H9 (cell line): ENCODE data around the gene MALSU1. TPM values are rescaled to one million over a fixed set of nuclear protein-coding genes. Genes with fewer than 3 reads are reported as not detected.

Source experiments
- DNase-seq: peaks from one replicate; pipeline ENCODE4 v3.0.0-alpha.2; 2017
- H2AFZ ChIP-seq: one replicate; pipeline ENCODE4 v1.6.1; 2013; ENCODE audit warnings: mild to moderate bottlenecking, low read length, control low read depth, moderate library complexity
- H2AK5ac ChIP-seq: 2 replicates; pipeline ENCODE4 v1.6.1; 2013; ENCODE audit warnings: low read length, control low read depth, mixed read lengths; ENCODE audit not compliant: insufficient read length
- H2BK120ac ChIP-seq: one replicate; pipeline ENCODE4 v1.6.1; 2013; ENCODE audit warnings: low read depth, mild to moderate bottlenecking, low read length, control low read depth, inconsistent platforms; ENCODE audit not compliant: poor library complexity, severe bottlenecking
- H2BK12ac ChIP-seq: 2 replicates; pipeline ENCODE4 v1.6.1; 2013; ENCODE audit warnings: low read length, control low read depth, mixed read lengths, low read depth; ENCODE audit not compliant: insufficient read length
- H2BK15ac ChIP-seq: 2 replicates; pipeline ENCODE4 v1.6.1; 2013; ENCODE audit warnings: low read depth, low read length, control low read depth
- H2BK20ac ChIP-seq: one replicate; pipeline ENCODE4 v1.6.1; 2013; ENCODE audit warnings: low read depth, mild to moderate bottlenecking, low read length, control low read depth, inconsistent platforms; ENCODE audit not compliant: poor library complexity, severe bottlenecking
- H2BK5ac ChIP-seq: 2 replicates; pipeline ENCODE4 v1.6.1; 2013; ENCODE audit warnings: low read length, control low read depth, mixed read lengths; ENCODE audit not compliant: insufficient read length
- H3K14ac ChIP-seq: 2 replicates; pipeline ENCODE4 v1.6.1; 2013; ENCODE audit warnings: low read length, control low read depth; ENCODE audit not compliant: insufficient read depth
- H3K18ac ChIP-seq: 2 replicates; pipeline ENCODE4 v1.6.1; 2013; ENCODE audit warnings: low read depth, mild to moderate bottlenecking, mixed read lengths, low read length, control low read depth; ENCODE audit not compliant: insufficient read length
- H3K23ac ChIP-seq: 2 replicates; pipeline ENCODE4 v1.6.1; 2013; ENCODE audit warnings: low read length, control low read depth, mixed read lengths, low read depth; ENCODE audit not compliant: insufficient read length
- H3K23me2 ChIP-seq: 2 replicates; pipeline ENCODE4 v1.6.1; 2013; ENCODE audit warnings: low read depth, mild to moderate bottlenecking, mixed read lengths, low read length, control low read depth; ENCODE audit not compliant: insufficient read length, poor library complexity, severe bottlenecking
- H3K27ac ChIP-seq: 2 replicates; pipeline ENCODE4 v1.5.1; 2013; ENCODE audit warnings: low read length, control low read depth, mixed read lengths, low read depth; ENCODE audit not compliant: insufficient read length
- H3K27me3 ChIP-seq: 2 replicates; pipeline ENCODE4 v1.6.1; 2013; ENCODE audit warnings: low read length, control low read depth, inconsistent platforms; ENCODE audit not compliant: insufficient read depth
- H3K4ac ChIP-seq: 2 replicates; pipeline ENCODE4 v1.6.1; 2013; ENCODE audit warnings: low read depth, mild to moderate bottlenecking, control low read depth, inconsistent platforms, low read length, moderate library complexity
- H3K4me1 ChIP-seq: 2 replicates; pipeline ENCODE4 v1.6.1; 2013; ENCODE audit warnings: low read length, control low read depth, inconsistent platforms; ENCODE audit not compliant: insufficient read depth
- H3K4me2 ChIP-seq: 2 replicates; pipeline ENCODE4 v1.6.1; 2013; ENCODE audit warnings: low read length, control low read depth, mixed read lengths; ENCODE audit not compliant: insufficient read length, insufficient read depth
- H3K56ac ChIP-seq: 2 replicates; pipeline ENCODE4 v1.6.1; 2013; ENCODE audit warnings: low read depth, mild to moderate bottlenecking, mixed read lengths, low read length, control low read depth; ENCODE audit not compliant: insufficient read length
- H3K79me1 ChIP-seq: 2 replicates; pipeline ENCODE4 v1.6.1; 2013; ENCODE audit warnings: low read depth, mild to moderate bottlenecking, moderate library complexity, low read length, control low read depth, inconsistent platforms; ENCODE audit not compliant: insufficient read depth, poor library complexity, severe bottlenecking
- H3K79me2 ChIP-seq: 2 replicates; pipeline ENCODE4 v1.6.1; 2013; ENCODE audit warnings: low read length, control low read depth, inconsistent platforms; ENCODE audit not compliant: insufficient read depth
- H3K9ac ChIP-seq: 2 replicates; pipeline ENCODE4 v1.6.1; 2013; ENCODE audit warnings: low read length, control low read depth, mixed read lengths; ENCODE audit not compliant: insufficient read length; ENCODE audit errors: extremely low read depth
- H3K9me3 ChIP-seq: one replicate; pipeline ENCODE4 v1.6.1; 2013; ENCODE audit warnings: low read depth, low read length, inconsistent platforms; ENCODE audit not compliant: control insufficient read depth
- H3T11ph ChIP-seq: one replicate; pipeline ENCODE4 v1.6.1; 2013; ENCODE audit warnings: mild to moderate bottlenecking, low read length, control low read depth, inconsistent platforms
- H4K20me1 ChIP-seq: one replicate; pipeline ENCODE4 v1.6.1; 2013; ENCODE audit not compliant: control insufficient read depth, insufficient read length, insufficient read depth
- H4K5ac ChIP-seq: 2 replicates; pipeline ENCODE4 v1.6.1; 2013; ENCODE audit warnings: low read depth, mild to moderate bottlenecking, mixed read lengths, low read length, control low read depth; ENCODE audit not compliant: insufficient read length
- H4K8ac ChIP-seq: replicated peaks from 2 replicates; pipeline ENCODE4 v1.6.1; 2013; ENCODE audit warnings: low read length, control low read depth, mixed read lengths, low read depth; ENCODE audit not compliant: insufficient read length
- H4K91ac ChIP-seq: 2 replicates; pipeline ENCODE4 v1.6.1; 2013; ENCODE audit warnings: low read depth, mild to moderate bottlenecking, moderate library complexity, mixed read lengths, low read length, control low read depth; ENCODE audit not compliant: insufficient read length
- H3K27ac Mint-ChIP-seq, 3 experiments: 2 replicates in 2 of 3; 3 replicates in 1 of 3; pipeline ENCODE4 v1.8.0; 2020 to 2021; ENCODE audit warnings: mixed read lengths in 3 of 3, mild to moderate bottlenecking in 1 of 3, moderate library complexity in 1 of 3
- H3K27me3 Mint-ChIP-seq: 2 replicates; pipeline ENCODE4 v1.8.0; 2021; ENCODE audit warnings: low read depth, mild to moderate bottlenecking, moderate library complexity, mixed read lengths
- H3K36me3 Mint-ChIP-seq, 3 experiments: 2 replicates in 2 of 3; 3 replicates in 1 of 3; pipeline ENCODE4 v1.8.0; 2020 to 2021; ENCODE audit warnings: low read depth in 3 of 3, mixed read lengths in 3 of 3; ENCODE audit not compliant: insufficient read depth in 1 of 3
- H3K4me1 Mint-ChIP-seq, 2 experiments: 2 replicates each; pipeline ENCODE4 v1.8.0; 2020; ENCODE audit warnings: mixed read lengths in 2 of 2
- H3K4me3 Mint-ChIP-seq, 2 experiments: 2 replicates in 1 of 2; 3 replicates in 1 of 2; pipeline ENCODE4 v1.8.0; 2020 to 2021; ENCODE audit warnings: mild to moderate bottlenecking in 2 of 2, mixed read lengths in 2 of 2, moderate library complexity in 1 of 2
- H3K9me3 Mint-ChIP-seq, 2 experiments: 2 replicates in 1 of 2; 3 replicates in 1 of 2; pipeline ENCODE4 v1.8.0; 2020; ENCODE audit warnings: mild to moderate bottlenecking in 2 of 2, mixed read lengths in 2 of 2, moderate library complexity in 1 of 2
- total RNA-seq: library from RNA; stranded (reverse); gene quantifications from 2 replicates; pipeline ENCODE4 v1.2.1, GENCODE V29; 2021
- TF ChIP-seq, protein P1 (sequence below): fragments of 200-600 bp; sonication (generic); conservative IDR thresholded peaks from 3 replicates; pipeline ENCODE4 v1.8.0; 2021; ENCODE audit warnings: antibody characterized with exemption, mild to moderate bottlenecking

The MALSU1 gene
- total RNA-seq, 1 experiment from 2014 or later: 83.4 TPM

DNA sequence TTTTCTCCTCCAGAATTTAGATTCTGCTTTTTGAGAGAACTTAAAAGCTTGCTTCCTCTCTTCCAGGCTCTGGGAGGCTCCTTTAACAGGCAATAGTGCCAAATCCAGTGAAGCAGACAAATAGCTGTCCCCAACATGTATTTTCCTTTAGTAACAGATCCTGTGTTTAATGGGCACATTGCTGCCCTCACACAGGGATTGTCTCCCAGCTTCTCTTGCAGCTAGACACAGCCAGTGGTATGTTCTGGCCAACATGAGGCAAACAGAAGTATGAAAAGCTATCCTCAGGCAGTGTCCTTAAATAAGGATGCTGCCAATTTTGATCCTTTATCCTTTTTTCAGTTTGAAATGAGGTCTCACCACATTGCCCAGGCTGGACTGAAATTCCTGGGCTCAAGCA, 38.2 kb downstream of the MALSU1 start:
- Histone ChIP-seq H2AFZ (no peak overlapping the region), H3K23me2 (no peaks in the 10 kb centered on the region), H3K23ac (no peak overlapping the region), H2BK20ac (no peak overlapping the region), H4K8ac (no peak overlapping the region), H3K56ac (no peak overlapping the region), H3K4me2 (no peak overlapping the region), H3K79me1 (no peaks in the 10 kb centered on the region), H2BK12ac (no peak overlapping the region), H2AK5ac (no peak overlapping the region), H3K4ac (no peak overlapping the region), H2BK120ac (no peak overlapping the region), H3K79me2 (no peaks in the 10 kb centered on the region), H3K14ac (no peak overlapping the region), H3K4me1 (no peaks in the 10 kb centered on the region), H3K27ac (no peak overlapping the region), H2BK15ac (no peak overlapping the region), H3K9me3 (no peaks in the 10 kb centered on the region), H4K91ac (no peak overlapping the region), H3T11ph (no peak overlapping the region), H3K9ac (no peak overlapping the region), H4K5ac (no peak overlapping the region), H2BK5ac (no peak overlapping the region), H4K20me1 (no peaks in the 10 kb centered on the region), H3K18ac (no peak overlapping the region), H3K27me3 (no peaks in the 10 kb centered on the region)
- Mint-ChIP-seq H3K4me1 (peaks cover 0 to 3% of the 10 kb centered on the region in 2 experiments; a peak in 1 of 4 replicates), H3K9me3 (no peaks in the 10 kb centered on the region), H3K27ac (peak overlapping the region in 1 of 3 experiments; percentile 80; a peak in 1 of 7 replicates), H3K27me3 (no peaks in the 10 kb centered on the region), H3K4me3 (no peak overlapping the region), H3K36me3 (peaks cover 63 to 98% (median 95%) of the 10 kb centered on the region in 3 experiments; a peak in 6 of 7 replicates)
- TF ChIP-seq, protein P1, sequence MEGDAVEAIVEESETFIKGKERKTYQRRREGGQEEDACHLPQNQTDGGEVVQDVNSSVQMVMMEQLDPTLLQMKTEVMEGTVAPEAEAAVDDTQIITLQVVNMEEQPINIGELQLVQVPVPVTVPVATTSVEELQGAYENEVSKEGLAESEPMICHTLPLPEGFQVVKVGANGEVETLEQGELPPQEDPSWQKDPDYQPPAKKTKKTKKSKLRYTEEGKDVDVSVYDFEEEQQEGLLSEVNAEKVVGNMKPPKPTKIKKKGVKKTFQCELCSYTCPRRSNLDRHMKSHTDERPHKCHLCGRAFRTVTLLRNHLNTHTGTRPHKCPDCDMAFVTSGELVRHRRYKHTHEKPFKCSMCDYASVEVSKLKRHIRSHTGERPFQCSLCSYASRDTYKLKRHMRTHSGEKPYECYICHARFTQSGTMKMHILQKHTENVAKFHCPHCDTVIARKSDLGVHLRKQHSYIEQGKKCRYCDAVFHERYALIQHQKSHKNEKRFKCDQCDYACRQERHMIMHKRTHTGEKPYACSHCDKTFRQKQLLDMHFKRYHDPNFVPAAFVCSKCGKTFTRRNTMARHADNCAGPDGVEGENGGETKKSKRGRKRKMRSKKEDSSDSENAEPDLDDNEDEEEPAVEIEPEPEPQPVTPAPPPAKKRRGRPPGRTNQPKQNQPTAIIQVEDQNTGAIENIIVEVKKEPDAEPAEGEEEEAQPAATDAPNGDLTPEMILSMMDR: no peak
- no peak for DNase-seq
